Measurements from ENCODE around the gene ZNF577.

The ZNF577 gene

GRCh38 chr19:51821921-51822320 is 65.8 kb downstream of the ZNF577 start:
- no peak for DNase-seq (ENCODE audit: low read depth)
- TF ChIP-seq, protein P1, sequence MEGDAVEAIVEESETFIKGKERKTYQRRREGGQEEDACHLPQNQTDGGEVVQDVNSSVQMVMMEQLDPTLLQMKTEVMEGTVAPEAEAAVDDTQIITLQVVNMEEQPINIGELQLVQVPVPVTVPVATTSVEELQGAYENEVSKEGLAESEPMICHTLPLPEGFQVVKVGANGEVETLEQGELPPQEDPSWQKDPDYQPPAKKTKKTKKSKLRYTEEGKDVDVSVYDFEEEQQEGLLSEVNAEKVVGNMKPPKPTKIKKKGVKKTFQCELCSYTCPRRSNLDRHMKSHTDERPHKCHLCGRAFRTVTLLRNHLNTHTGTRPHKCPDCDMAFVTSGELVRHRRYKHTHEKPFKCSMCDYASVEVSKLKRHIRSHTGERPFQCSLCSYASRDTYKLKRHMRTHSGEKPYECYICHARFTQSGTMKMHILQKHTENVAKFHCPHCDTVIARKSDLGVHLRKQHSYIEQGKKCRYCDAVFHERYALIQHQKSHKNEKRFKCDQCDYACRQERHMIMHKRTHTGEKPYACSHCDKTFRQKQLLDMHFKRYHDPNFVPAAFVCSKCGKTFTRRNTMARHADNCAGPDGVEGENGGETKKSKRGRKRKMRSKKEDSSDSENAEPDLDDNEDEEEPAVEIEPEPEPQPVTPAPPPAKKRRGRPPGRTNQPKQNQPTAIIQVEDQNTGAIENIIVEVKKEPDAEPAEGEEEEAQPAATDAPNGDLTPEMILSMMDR (IDR thresholded peaks at IDR 0.05; ENCODE audit: control insufficient read depth, insufficient read depth, low read depth, low read length, missing control alignments): no peak
- H3K4me3 ChIP-seq (ENCODE audit: control insufficient read depth, low read depth, low read length): no peak overlapping the region

- H3K4me3 ChIP-seq (ENCODE audit: control insufficient read depth, low read depth, low read length): no peak overlapping the region
- no peak for DNase-seq (ENCODE audit: low read depth)
- TF ChIP-seq, protein P1 (IDR thresholded peaks at IDR 0.05; ENCODE audit: control insufficient read depth, insufficient read depth, low read depth, low read length, missing control alignments): no peak
Measured at GRCh38 chr19:51821456-51821855, 66.3 kb downstream of the ZNF577 start.

All from AG09309 (cell line).